HS-27A (cell line): ENCODE measurements around the gene LMX1A.

Experiments
- DNase-seq: peaks from one replicate; pipeline ENCODE4 v3.0.0-alpha.2; 2012; ENCODE audit warnings: low read depth, missing footprints

Gene LMX1A

DNA sequence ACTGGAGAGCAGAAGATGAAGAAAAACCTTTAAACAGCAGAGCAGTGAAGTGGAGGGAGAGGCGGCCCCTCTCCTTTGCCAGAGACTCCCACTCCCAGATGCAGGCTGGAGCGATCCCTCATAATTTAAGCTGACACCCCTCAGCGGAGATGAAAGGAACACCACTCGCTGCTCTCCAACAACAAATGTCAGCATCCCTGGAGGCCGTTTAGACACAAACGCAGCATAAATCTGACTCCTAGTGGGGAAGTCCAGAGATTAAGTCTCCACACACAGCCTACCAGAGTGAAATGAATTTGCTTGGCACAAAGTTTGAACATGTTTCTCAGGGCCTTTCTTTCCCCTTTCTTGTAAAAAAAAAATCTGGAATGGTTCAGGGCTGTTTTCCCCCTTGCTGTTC is 137.8 kb downstream of the LMX1A start:
- DNase-seq = no peak

DNA sequence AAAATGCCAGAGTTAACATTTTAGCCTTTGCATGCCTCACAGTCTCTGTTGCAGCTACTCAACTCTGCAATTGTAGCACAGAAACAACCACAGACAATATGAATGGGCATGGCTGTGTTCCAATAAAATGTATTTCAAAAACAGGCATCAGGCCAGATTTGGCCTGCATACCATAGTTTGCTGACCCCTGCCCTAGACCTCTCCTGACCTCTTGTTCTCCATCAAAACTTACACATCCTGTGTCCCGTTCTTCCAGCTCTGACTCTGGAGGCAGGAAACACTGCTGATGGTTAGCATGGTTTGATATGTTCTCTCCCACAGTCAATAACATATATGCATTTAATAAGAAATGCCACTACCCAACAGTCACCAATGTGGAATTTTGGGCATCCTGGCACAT is 138.6 kb downstream of the LMX1A start:
- DNase-seq = no peak

- DNase-seq = no peak
These were observed 140.3 kb downstream of the LMX1A start for GRCh38 chr1:165216254-165216653.

DNA sequence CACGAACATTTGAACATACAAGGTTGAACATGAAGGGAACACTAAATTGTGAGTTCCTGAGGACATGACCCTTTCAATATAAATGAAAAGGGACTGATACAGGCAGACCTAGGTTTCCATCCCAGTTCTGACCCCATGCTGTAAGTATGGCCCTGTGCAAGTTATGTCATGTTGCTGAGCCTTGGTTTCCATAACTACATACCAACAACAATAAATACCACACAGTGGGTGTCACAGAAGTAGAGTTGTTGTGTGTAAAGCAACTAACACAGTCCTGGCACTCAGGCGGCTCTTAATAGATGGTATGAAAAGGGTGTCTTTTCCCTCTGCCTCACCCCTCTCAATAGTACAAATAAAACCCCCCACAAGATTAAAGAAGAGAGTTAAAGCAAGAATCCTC is 140.8 kb downstream of the LMX1A start:
- no peak for DNase-seq

DNA sequence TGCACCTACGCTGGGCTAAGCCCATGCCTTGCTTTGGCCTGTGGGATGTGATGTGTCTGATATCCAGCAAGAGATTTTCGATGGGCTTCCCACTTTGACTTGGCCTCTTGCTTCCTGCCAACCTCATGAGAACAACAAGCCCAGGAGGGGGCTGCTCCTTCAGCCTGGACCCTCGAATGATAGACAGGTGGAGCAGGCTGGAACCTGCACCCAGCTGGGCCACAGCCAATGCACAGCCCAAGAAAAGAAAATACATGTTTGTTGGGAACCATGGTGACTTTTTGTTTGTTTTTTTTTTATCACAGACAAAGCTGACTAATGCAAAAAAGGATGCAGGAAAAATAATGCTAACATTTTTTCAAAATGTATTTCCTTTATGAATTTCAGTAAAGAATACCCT is 144.3 kb downstream of the LMX1A start:
- no peak for DNase-seq

DNA sequence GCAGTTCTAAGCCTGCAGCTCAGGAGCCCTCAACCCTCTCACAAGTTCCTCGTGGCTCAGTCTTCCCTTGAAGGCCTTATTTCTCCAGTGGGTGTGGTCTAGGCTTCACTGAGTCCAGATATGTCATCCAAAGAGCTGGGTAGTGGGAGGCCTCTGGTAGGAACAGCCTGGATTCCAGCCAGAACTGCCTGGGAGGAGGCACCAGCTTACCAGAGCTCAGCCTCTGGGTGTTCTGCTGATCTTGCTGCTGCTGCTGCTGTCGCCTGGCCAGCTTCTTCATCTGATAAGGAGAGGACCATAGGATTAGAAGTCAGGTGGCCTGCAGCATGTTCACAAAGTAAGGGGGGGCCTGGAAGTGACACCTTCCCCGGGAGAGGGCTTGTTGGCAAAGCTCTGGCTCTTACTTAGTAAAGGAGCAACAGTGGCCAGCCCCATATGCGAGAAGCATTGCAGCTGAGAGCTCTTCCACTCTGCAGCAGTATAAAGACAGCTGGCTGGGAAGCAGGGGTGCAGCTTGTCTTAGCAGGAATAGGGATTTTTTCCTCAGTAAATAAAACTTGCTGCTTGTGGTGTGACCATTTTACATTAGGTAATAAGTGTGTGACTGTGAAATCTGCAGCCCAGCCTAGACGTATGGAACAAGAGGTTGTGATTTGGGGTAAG is 148.5 kb downstream of the LMX1A start:
- no peak for DNase-seq

DNA sequence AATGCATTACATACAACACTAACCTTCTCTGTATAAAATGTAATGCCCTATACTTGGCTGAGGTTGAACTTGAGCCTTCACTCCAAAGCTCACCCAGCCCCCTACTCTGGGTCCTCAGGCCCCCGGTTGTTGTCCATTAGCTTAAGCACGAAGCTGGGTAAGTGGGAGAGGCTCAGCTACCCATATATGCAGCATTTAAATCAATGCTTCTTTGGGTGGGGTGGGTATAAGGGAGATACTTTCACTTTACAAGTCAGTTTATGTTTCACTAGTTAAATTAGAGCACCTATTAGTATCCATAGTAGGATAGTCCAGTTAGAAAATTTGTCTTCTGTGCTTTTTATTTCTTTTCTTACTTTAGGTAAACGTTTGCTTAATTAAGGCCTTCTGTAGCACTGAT is 151.4 kb downstream of the LMX1A start:
- no peak for DNase-seq

- DNase-seq = no peak
These were observed 152.0 kb downstream of the LMX1A start for GRCh38 chr1:165204548-165204947.

DNA sequence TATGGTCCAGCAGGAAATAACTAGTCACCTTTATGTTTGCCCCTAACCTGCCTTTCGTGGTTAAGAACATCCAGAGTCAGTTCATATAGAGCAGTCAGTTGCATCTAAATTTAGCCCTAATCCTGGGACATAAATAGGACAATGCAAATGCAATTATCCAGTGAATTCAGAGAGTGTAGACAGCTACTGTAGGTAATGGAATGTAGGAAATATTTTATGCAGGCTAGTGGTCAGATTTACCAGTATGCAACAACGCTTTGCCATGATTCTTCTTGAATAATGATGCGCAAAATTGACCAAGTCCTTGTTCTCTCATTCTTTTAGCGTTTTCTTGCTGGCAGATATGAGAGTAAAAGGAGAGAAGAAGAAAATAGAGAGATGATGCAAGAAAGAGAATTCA is 165.4 kb downstream of the LMX1A start:
- no peak for DNase-seq

GRCh38 chr1:165189913-165190312 is 166.6 kb downstream of the LMX1A start:
- no peak for DNase-seq

DNA sequence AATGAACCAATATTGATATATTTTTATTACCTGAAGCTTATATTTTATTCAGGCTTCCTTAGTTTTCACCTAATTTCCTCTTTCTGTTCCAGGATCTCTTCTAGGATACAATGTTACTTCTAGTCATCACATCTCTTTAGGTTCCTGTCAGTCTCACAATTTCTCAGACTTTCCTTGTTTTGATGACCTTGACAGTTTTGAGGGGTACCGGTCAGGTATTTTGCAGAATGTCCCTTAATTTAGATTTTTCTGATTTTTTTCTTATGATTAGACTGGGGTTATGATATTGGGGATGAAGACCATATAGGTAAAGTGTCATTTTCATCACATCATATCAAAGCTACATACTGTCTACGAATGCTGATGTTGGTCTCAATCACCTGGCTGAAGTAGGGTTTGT is 167.5 kb downstream of the LMX1A start:
- no peak for DNase-seq

GRCh38 chr1:165187031-165188009 is 169.2 kb downstream of the LMX1A start:
- no peak for DNase-seq

DNA sequence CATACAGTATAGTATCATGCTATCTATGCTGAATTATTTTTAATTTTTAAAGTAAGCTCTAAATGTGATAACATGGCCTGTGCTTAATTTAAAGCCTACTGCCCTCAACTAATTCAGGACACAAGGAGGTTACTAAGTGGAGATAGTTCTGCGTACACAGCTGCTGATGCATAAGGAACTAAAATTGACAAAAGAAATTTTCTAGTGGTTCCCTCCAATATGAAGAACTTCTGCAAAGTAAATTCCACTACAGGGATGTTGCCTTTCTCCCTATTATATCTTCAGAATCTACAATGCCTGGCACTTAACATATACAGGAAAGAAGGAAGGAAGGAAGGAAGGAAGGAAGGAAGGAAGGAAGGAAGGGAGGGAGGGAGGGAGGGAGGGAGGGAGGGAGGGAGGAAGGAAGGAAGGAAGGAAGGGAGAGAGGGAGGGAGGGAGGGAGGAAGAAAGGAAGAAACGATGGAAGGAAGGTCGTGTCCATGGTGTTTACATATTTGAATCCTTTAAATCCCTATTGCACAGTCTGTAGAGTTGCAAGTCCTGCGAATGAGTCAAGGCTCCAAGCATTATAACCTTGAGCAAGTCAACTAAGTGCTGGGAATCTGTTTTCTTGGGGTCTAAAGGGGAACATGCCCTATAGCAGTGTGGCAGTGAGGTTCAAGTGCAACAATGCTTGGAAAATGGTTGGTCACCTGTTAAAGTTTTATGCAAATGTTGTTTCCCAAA is 171.2 kb downstream of the LMX1A start:
- DNase-seq = no peak

DNA sequence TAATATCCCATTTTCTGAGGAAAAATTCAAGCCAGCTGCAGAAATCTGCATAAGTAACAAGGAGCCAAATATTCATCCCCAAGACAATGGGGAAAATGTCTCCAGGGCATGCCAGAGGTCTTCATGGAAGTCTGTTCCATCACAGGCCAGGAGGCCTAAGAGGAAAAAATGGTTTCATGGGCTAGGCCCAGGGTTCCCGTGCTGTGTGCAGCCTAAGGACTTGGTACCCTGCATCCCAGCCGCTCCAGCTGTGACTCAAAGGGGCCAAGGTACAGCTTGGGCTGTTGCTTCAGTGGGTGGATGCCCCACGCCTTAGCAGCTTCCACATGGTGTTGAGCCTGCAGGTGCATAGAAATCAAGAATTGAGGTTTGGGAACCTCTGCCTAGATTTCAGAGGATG is 173.5 kb downstream of the LMX1A start:
- no peak for DNase-seq

GRCh38 chr1:165179306-165179705 is 177.2 kb downstream of the LMX1A start:
- no peak for DNase-seq

DNA sequence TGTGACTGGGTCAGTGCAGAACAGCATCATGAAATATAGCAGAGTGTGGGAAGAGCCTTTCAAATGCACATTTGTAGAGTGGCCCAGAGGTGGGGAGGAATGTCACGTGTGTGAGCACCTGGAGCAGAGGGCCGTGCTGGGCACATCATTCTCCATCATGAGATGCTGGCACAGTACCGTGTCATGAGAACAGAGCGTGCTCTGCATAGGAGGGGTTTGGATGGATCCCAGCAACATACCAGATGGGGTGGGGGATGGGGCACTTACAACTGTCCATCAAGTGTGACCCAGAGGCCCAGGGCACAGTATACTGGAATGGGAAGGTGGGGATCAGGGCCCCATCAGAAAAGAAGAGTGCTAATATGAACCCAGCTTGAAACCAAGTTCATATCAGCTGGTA is 182.0 kb downstream of the LMX1A start:
- DNase-seq = no peak

DNA sequence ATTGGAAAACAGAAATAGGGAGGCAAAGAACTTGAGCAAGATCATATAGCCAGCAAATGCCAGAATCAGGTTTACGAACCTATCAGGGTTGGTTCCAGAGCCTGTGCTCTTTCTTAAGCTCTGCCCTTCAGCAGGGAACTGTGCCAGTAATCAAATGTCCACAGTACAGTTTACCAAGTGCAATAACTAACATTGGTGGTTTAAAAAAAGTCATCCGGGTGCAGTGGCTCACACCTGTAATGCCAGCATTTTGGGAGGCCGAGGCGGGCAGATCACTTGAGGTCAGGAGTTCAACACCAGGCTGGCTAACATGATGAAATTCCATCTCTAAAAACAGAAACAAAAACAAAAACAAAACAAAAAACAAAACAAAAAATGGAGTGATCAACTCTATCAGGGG is 182.7 kb downstream of the LMX1A start:
- DNase-seq = no peak

GRCh38 chr1:165173409-165173808 is 183.1 kb downstream of the LMX1A start:
- DNase-seq = no peak

DNA sequence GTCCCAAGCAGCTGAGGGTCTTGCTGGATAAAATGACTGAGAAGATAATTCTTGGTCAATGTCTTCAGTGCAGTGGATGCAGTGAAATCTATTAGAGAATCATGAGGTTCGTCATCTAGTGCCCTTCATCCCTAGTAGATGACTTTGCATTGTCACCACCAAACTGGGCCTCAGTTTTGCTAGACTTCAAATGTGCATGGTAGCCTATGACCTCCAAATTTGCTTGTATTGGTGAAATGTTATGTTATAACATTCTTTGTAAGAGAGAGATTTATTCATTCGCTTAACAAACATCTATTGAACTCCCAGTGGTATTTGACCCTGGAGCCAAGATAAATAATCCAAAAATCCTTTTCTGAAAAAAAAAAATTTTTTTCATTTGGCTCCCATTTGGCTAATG is 183.8 kb downstream of the LMX1A start:
- no peak for DNase-seq

GRCh38 chr1:165169729-165170128 is 186.8 kb downstream of the LMX1A start:
- DNase-seq = no peak

- DNase-seq = no peak
These were observed 187.5 kb downstream of the LMX1A start for GRCh38 chr1:165169028-165169427.

GRCh38 chr1:165168467-165168866 is 188.0 kb downstream of the LMX1A start:
- DNase-seq = no peak
